ENCODE data around the gene EXOC6.

DNA sequence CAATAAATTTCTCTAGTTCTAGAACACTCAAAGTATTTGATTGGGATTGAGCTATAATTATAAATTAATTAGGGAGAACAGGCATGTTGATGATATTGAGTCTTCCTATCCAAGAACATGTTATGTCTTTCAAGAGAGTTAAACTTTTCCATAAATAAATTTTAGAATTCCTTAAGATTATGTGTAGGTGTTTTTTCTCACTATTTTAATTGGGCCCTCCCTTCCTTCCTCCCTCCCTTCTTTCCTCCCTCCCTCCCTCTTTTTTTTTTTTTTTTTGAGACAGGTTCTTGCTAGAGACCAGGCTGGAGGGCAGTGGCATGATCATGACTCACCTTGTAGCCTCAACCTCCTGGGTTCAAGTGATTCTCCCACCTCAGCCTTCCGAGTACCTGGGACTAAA, 20.2 kb downstream of the EXOC6 start:
- TF ChIP-seq, protein P1, sequence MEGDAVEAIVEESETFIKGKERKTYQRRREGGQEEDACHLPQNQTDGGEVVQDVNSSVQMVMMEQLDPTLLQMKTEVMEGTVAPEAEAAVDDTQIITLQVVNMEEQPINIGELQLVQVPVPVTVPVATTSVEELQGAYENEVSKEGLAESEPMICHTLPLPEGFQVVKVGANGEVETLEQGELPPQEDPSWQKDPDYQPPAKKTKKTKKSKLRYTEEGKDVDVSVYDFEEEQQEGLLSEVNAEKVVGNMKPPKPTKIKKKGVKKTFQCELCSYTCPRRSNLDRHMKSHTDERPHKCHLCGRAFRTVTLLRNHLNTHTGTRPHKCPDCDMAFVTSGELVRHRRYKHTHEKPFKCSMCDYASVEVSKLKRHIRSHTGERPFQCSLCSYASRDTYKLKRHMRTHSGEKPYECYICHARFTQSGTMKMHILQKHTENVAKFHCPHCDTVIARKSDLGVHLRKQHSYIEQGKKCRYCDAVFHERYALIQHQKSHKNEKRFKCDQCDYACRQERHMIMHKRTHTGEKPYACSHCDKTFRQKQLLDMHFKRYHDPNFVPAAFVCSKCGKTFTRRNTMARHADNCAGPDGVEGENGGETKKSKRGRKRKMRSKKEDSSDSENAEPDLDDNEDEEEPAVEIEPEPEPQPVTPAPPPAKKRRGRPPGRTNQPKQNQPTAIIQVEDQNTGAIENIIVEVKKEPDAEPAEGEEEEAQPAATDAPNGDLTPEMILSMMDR (IDR thresholded peaks at IDR 0.05; ENCODE audit: insufficient read depth, low read length) = no peak
- TF ChIP-seq SPI1 (IDR thresholded peaks at IDR 0.05; ENCODE audit: borderline replicate concordance, low read depth) (no peak), POLR2AphosphoS5 (IDR thresholded peaks at IDR 0.05; ENCODE audit: low read depth) (no peak)
- TF ChIP-seq, protein P2, sequence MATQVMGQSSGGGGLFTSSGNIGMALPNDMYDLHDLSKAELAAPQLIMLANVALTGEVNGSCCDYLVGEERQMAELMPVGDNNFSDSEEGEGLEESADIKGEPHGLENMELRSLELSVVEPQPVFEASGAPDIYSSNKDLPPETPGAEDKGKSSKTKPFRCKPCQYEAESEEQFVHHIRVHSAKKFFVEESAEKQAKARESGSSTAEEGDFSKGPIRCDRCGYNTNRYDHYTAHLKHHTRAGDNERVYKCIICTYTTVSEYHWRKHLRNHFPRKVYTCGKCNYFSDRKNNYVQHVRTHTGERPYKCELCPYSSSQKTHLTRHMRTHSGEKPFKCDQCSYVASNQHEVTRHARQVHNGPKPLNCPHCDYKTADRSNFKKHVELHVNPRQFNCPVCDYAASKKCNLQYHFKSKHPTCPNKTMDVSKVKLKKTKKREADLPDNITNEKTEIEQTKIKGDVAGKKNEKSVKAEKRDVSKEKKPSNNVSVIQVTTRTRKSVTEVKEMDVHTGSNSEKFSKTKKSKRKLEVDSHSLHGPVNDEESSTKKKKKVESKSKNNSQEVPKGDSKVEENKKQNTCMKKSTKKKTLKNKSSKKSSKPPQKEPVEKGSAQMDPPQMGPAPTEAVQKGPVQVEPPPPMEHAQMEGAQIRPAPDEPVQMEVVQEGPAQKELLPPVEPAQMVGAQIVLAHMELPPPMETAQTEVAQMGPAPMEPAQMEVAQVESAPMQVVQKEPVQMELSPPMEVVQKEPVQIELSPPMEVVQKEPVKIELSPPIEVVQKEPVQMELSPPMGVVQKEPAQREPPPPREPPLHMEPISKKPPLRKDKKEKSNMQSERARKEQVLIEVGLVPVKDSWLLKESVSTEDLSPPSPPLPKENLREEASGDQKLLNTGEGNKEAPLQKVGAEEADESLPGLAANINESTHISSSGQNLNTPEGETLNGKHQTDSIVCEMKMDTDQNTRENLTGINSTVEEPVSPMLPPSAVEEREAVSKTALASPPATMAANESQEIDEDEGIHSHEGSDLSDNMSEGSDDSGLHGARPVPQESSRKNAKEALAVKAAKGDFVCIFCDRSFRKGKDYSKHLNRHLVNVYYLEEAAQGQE (IDR thresholded peaks at IDR 0.05; ENCODE audit: insufficient replicate concordance, low read depth) = no peak

Data from HL-60 (cell line).